ENCODE data around the gene KANSL2. TPM values are rescaled to one million over a fixed set of nuclear protein-coding genes. Genes with fewer than 3 reads are reported as not detected.
"Not testable (repeated sequence)": the region's sequence is repeated elsewhere in the genome, so short reads cannot be mapped to it uniquely, and the experiment has no call there.

Gene KANSL2
- polyA plus RNA-seq, 3 donors = 14.5 to 20.6 (median 15.0) TPM

DNA sequence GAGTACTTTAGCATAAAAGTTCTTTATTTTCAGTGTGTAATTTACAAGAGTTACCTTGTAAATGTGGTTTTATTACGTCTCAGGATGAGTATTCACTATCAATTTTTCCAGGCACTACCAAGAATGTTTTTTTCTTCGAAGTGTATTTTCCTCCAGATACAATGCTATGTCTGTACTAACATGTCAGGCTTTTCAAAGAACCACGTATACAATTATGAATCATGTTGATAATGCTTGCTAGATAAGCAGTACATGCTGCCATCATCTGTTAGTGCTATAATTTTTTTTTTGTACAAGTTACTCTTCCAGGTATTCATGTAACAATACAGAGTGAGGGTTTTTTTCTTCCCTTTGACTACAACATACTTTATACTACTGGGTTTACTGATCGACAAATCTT lies 5.6 kb upstream of the KANSL2 start:
- WGBS, 3 donors = 81 to 85% (median 84%) methylated on average over 4 of the region's 4 CpGs
- H3K27ac ChIP-seq (ENCODE audit: low read depth, low read length) = no peak overlapping the region

DNA sequence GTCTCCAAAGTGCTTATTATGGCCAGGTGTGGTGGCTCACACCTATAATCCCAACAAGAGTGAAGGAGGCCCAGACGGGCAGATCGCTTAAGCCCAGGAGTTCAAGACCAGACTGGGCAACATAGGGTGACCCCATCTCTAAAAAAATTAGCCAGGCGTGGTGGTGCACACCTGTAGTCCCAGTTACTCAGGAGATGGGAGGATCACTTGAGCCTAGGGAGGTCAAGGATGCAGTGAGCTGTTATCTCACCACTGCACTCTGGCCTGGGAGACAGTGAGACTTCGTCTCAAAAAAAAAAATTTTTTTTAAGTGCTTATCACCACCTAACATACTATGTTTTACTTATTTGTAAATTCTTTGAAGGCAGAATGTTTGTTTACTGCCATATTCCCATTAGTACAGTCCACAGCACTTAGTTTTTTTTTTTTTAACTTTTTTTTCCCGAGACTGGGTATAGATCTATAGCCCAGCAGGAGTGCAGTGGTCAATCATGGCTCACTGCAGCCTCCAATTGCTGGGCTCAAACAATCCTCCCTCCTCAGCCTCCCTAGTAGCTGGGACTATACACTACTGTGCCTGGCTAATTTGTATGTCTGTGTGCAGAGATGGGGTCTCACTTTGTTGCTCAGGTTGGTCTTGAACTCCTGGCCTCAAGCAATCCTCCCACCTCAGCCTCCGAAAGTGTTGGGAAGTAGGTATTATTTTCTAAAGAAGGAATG lies 4.7 kb upstream of the KANSL2 start:
- no peak overlapping the region for H3K27ac ChIP-seq (ENCODE audit: low read depth, low read length)
- 89 to 94% (median 91%) methylated on average over 6 of the region's 6 CpGs for WGBS, 3 donors

- WGBS, 3 donors = 53 to 65% (median 58%) methylated on average over 3 of the region's 3 CpGs
- H3K27ac ChIP-seq (ENCODE audit: low read depth, low read length) = no peak overlapping the region
These were observed 4.1 kb upstream of the KANSL2 start for GRCh38 chr12:48686037-48686595.

GRCh38 chr12:48683534-48683933 lies 1.5 kb upstream of the KANSL2 start:
- 85 to 91% (median 86%) methylated on average over 4 of the region's 4 CpGs for WGBS, 3 donors
- no peak overlapping the region for H3K27ac ChIP-seq (ENCODE audit: low read depth, low read length)

GRCh38 chr12:48682927-48683326 lies 889 bp upstream of the KANSL2 start:
- WGBS, 3 donors = 82 to 87% (median 87%) methylated on average over 2 of the region's 2 CpGs

DNA sequence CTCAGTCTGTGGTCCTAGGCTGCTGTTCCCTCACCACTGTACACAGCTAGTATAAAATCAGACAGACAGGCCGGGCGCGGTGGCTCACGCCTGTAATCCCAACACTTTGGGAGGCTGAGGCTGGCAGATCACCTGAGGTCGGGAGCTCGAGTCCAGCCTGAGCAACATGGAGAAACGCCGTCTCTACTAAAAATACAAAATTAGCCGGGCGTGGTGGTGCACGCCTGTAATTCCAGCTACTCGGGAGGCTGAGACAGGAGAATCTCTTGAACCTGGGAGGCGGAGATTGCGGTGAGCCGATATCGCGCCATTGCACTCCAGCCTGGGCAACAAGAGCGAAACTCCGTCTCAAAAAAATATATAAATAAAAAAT lies 481 bp upstream of the KANSL2 start:
- not testable (repeated sequence) for H3K27ac ChIP-seq (ENCODE audit: low read depth, low read length)
- 12 to 15% (median 13%) methylated on average over 19 of the region's 19 CpGs for WGBS, 3 donors

More at GRCh38 chr12:48682927-48683326, 889 bp upstream of the KANSL2 start:
- H3K27ac ChIP-seq (ENCODE audit: low read depth, low read length) = no peak overlapping the region

GRCh38 chr12:48681399-48681709 lies 684 bp downstream of the KANSL2 start:
- WGBS, 3 donors = 1% methylated on average over 11 of the region's 11 CpGs
- H3K27ac ChIP-seq (ENCODE audit: low read depth, low read length) = no peak overlapping the region

DNA sequence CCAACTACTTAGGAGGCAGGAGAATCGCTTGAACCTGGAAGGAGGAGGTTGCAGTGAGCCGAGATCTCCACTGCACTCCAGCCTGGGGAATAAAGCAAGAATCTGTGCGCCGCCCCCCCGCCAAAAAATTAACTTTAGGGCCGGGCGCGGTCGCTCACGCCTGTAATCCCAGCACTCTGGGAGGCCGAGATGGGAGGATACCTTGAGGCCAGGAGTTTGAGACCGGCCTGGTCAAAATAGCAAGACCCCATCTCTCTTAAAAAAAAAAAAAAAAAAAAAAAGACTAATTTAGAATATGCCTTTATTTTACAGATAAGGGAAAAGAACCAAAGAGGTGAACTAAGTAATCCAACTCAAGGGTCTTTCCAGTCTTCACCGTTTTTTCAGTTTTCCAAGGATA lies 1.2 kb downstream of the KANSL2 start:
- 82 to 88% (median 83%) methylated on average over 13 of the region's 13 CpGs for WGBS, 3 donors
- no peak overlapping the region for H3K27ac ChIP-seq (ENCODE audit: low read depth, low read length)

- WGBS, 3 donors = 43 to 76% (median 49%) methylated on average over 3 of the region's 3 CpGs
These were observed 3.4 kb downstream of the KANSL2 start for GRCh38 chr12:48678551-48679185.

GRCh38 chr12:48671231-48671856 lies 10.7 kb downstream of the KANSL2 start:
- WGBS, 3 donors = 82 to 89% (median 88%) methylated on average over 8 of the region's 8 CpGs
- no peak overlapping the region for H3K27ac ChIP-seq (ENCODE audit: low read depth, low read length)

More at GRCh38 chr12:48678551-48679185, 3.4 kb downstream of the KANSL2 start:
- no peak overlapping the region for H3K27ac ChIP-seq (ENCODE audit: low read depth, low read length)

DNA sequence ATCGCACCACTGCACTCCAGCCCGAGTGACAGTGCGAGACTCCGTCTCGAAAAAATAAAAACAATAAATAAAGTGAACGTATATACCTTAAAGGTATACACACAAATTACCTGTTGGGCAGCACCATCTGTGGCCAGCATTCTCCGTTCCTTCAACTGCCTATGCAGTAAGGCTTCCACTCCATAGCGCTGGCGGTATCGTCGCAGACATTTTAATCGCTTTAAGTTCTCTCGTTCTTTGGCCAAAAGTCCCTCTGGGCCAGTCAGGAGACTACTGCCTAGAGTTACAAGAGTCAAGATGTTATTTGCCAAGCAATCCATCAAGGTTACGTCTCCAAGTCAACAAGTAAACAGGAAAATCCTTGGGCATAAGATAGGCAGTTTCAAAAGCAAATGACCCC lies 13.0 kb downstream of the KANSL2 start:
- 87 to 95% (median 94%) methylated on average over 14 of the region's 14 CpGs for WGBS, 3 donors

DNA sequence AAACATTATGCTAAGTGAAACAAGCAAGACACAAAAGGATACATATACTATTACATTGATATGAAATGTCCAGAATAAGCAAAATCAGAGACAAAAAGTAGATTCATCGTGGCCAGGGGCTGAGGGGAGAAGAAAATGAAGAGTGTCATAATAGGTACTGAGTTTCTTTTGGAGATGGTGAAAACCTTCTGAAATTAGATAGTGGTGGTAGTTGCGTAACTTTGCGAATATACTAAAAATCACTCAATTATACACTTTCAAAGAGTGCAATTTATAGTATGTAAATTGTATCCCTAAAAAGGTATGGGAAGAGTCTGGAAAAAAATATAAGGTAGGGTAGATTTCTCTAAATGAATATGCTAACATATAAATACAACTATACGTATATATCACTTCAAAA lies 22.2 kb downstream of the KANSL2 start:
- H3K27ac ChIP-seq (ENCODE audit: low read depth, low read length) = no peak overlapping the region
- WGBS, 3 donors = 91 to 93% (median 91%) methylated on average over 4 of the region's 4 CpGs

More for the DNA sequence above, 13.0 kb downstream of the KANSL2 start:
- H3K27ac ChIP-seq (ENCODE audit: low read depth, low read length) = no peak overlapping the region

DNA sequence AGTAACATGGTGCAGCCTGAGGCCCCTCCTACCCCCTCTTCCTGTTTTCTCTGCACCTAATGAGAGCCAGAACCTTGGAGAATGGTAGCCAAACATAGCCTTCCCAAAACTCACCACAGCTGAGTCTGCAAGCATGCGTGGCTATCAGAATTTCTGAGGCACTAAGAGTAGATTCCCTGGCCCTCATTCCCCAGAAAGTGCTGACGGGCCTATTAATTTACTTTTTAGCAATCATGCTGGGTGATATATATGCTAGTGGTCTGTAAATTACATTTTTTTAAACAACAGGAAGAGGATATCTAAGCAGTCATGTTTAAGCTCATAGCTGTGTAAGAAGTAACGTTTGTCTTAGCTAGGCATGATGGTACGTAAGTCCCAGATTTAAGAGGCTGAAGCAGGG lies 30.4 kb downstream of the KANSL2 start:
- 68 to 79% (median 72%) methylated on average over 4 of the region's 4 CpGs for WGBS, 3 donors
- H3K27ac ChIP-seq (ENCODE audit: low read depth, low read length) = no peak overlapping the region

DNA sequence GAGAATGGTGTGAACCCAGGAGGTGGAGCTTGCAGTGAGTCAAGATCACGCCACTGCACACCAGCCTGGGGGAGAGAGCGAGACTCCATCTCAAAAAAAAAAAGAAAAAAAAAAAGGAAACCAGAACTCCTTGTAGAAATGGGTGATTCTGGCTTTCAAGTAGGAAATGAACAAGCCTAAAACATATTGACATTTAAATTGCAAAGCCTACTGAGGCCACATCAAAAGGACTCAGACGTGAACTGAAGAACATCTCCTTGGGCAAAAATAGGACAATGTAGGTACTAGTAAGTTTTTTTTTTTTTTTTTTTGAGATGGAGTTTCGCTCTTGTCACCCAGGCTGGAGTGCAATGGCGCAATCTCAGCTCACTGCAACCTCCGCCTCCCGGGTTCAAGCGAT lies 36.7 kb downstream of the KANSL2 start:
- 92 to 95% (median 95%) methylated on average over 7 to 8 of the region's 8 CpGs for WGBS, 3 donors
- H3K27ac ChIP-seq (ENCODE audit: low read depth, low read length) = not testable (repeated sequence)

DNA sequence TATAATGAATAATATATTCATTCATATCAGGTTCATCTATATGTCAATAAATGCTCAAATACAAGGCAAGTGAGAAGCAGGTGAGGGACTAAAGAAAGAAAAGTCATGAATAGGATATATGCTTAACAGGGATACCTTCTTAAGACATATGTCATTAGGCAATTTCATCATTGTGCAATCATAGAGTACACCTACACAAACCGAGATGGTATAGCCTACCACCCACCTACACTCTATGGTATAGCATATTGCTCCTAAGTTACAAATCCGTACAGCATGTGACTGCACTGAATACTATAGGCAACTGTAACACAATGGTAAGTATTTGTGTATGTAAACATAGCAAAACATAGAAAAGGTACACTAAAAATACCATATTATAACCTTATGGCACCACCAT lies 39.0 kb downstream of the KANSL2 start:
- no peak overlapping the region for H3K27ac ChIP-seq (ENCODE audit: low read depth, low read length)
- WGBS, 3 donors = 91 to 95% (median 95%) methylated on average over 2 of the region's 2 CpGs

- not testable (repeated sequence) for H3K27ac ChIP-seq (ENCODE audit: low read depth, low read length)
- 95 to 99% (median 95%) methylated on average over 46 to 54 of the region's 54 CpGs for WGBS, 3 donors
These were observed 40.1 kb downstream of the KANSL2 start for GRCh38 chr12:48641752-48642555.

- 86 to 90% (median 90%) methylated on average over 3 of the region's 3 CpGs for WGBS, 3 donors
- no peak overlapping the region for H3K27ac ChIP-seq (ENCODE audit: low read depth, low read length)
These were observed 41.2 kb downstream of the KANSL2 start for GRCh38 chr12:48640854-48641253.

DNA sequence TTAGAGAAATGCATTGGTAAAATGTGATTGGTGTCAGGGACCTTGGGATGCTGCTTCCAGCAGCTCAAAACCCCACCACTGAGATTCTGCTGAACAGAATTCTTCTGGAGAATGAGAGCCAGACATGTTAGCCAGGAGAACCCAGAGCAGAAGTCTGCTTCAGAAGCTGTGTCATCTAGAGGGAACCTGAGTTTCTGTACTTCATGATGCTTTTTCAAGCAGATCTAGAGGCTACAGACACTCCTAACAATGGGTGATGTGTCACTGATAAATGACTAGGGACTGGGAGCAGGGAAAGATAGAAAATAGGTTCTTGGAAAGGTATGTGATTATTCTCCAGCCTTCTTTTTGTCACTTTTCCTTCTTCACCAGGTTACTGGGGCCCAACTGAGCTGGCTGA lies 41.6 kb downstream of the KANSL2 start:
- no peak overlapping the region for H3K27ac ChIP-seq (ENCODE audit: low read depth, low read length)

- H3K27ac ChIP-seq (ENCODE audit: low read depth, low read length) = no peak overlapping the region
- WGBS, 3 donors = 45 to 78% (median 63%) methylated on average over 1 of the region's 1 CpG
These were observed 51.0 kb downstream of the KANSL2 start for GRCh38 chr12:48631071-48631470.

Data from adipose tissue (tissue), 3 donors.